HEK293 (cell line): Measurements from ENCODE around the gene PHACTR1.
A peak's percentile ranks its signal among the peaks of the same experiment; 100 is the strongest.

ENCODE experiments used
- AEBP2 ChIP-seq: fragments of 450-650 bp; formaldehyde crosslinking; IDR thresholded peaks from 2 replicates; pipeline ENCODE4 v1.5.1; 2016; ENCODE audit warnings: missing biosample characterization, missing genetic modification characterization, borderline replicate concordance
- PRDM1 ChIP-seq: fragments of 450-650 bp; formaldehyde crosslinking; IDR thresholded peaks from 2 replicates; pipeline ENCODE4; 2016; ENCODE audit warnings: missing biosample characterization, missing genetic modification characterization
- REPIN1 ChIP-seq: fragments of 450-650 bp; formaldehyde crosslinking; IDR thresholded peaks from 2 replicates; pipeline ENCODE4 v1.5.1; 2017; ENCODE audit warnings: missing biosample characterization, missing genetic modification characterization, low read depth
- REST ChIP-seq: fragments of 450-650 bp; formaldehyde crosslinking; IDR thresholded peaks from 2 replicates; pipeline ENCODE4 v1.5.1; 2016; ENCODE audit warnings: missing biosample characterization, missing genetic modification characterization
- ZBTB10 ChIP-seq: fragments of 450-650 bp; formaldehyde crosslinking; IDR thresholded peaks from 2 replicates; pipeline ENCODE4 v1.5.1; 2016; ENCODE audit warnings: missing biosample characterization, missing genetic modification characterization
- ZIC2 ChIP-seq: fragments of 450-650 bp; formaldehyde crosslinking; IDR thresholded peaks from 2 replicates; pipeline ENCODE4 v1.5.1; 2016; ENCODE audit warnings: missing biosample characterization, missing genetic modification characterization
- ZNF114 ChIP-seq: fragments of 450-650 bp; formaldehyde crosslinking; IDR thresholded peaks from 2 replicates; pipeline ENCODE4 v1.5.0; 2017; ENCODE audit warnings: missing biosample characterization, missing genetic modification characterization
- ZNF2 ChIP-seq: fragments of 450-650 bp; formaldehyde crosslinking; IDR thresholded peaks from 2 replicates; pipeline ENCODE4 v1.5.1; 2016; ENCODE audit warnings: missing biosample characterization, missing genetic modification characterization
- ZNF324 ChIP-seq: fragments of 450-650 bp; formaldehyde crosslinking; IDR thresholded peaks from 2 replicates; pipeline ENCODE4 v1.5.1; 2016; ENCODE audit warnings: missing biosample characterization, missing genetic modification characterization
- ZNF341 ChIP-seq: fragments of 450-650 bp; formaldehyde crosslinking; IDR thresholded peaks from 2 replicates; pipeline ENCODE4; 2016; ENCODE audit warnings: low read depth, missing biosample characterization, missing genetic modification characterization
- ZNF398 ChIP-seq: fragments of 450-650 bp; formaldehyde crosslinking; IDR thresholded peaks from 2 replicates; pipeline ENCODE4 v1.5.1; 2017; ENCODE audit warnings: missing biosample characterization, missing genetic modification characterization
- ZNF621 ChIP-seq: fragments of 450-650 bp; formaldehyde crosslinking; IDR thresholded peaks from 2 replicates; pipeline ENCODE4 v1.5.1; 2017; ENCODE audit warnings: missing biosample characterization, missing genetic modification characterization
- ZNF692 ChIP-seq: fragments of 450-650 bp; formaldehyde crosslinking; IDR thresholded peaks from 2 replicates; pipeline ENCODE4 v1.5.1; 2016; ENCODE audit warnings: missing biosample characterization, missing genetic modification characterization
- ZNF76 ChIP-seq: fragments of 450-650 bp; formaldehyde crosslinking; IDR thresholded peaks from 2 replicates; pipeline ENCODE4; 2016; ENCODE audit warnings: low read depth, missing biosample characterization, missing genetic modification characterization, borderline replicate concordance
- ZNF776 ChIP-seq: fragments of 450-650 bp; formaldehyde crosslinking; IDR thresholded peaks from 2 replicates; pipeline ENCODE4 v1.5.0; 2017; ENCODE audit warnings: missing biosample characterization, missing genetic modification characterization, borderline replicate concordance
- ZSCAN30 ChIP-seq: fragments of 450-650 bp; IDR thresholded peaks from 2 replicates; pipeline ENCODE4 v1.5.1; 2018; ENCODE audit warnings: missing biosample characterization, mild to moderate bottlenecking, missing genetic modification characterization, moderate library complexity

PHACTR1 gene

GRCh38 chr6:13302751-13303667, 586.4 kb downstream of the PHACTR1 start (continued):
- TF ChIP-seq ZNF621 (tag by site-specific recombination) (no peak), ZBTB10 (no peak), ZNF398 (peak; percentile 29; the same call in 1 of the 2 replicates), ZNF324 (tag by site-specific recombination) (0 out of 2 replicates have a peak, but pooled peaks have one; percentile 43), PRDM1 (tag by site-specific recombination) (peak; percentile 87), REST (no peak), ZNF692 (tag by site-specific recombination) (peak; percentile 37; the same call in 1 of the 2 replicates), ZNF114 (no peak), ZSCAN30 (tag by site-specific recombination) (no peak), ZNF2 (tag by site-specific recombination) (no peak), ZNF76 (no peak), REPIN1 (tag by site-specific recombination) (no peak), ZNF341 (no peak), ZIC2 (tag by site-specific recombination) (no peak), AEBP2 (tag by site-specific recombination) (no peak), ZNF776 (tag by site-specific recombination) (no peak)
